HepG2 (cell line): ENCODE results near the gene PARK7. TPM values are rescaled to one million over a fixed set of nuclear protein-coding genes. Genes with fewer than 3 reads are reported as not detected.

ENCODE experiments used
- CCDC6 ChIP-seq: sonication (generic); formaldehyde crosslinking; IDR thresholded peaks from 2 replicates; pipeline ENCODE4 v1.8.1; 2022; ENCODE audit warnings: mild to moderate bottlenecking, missing genetic modification reagents, moderate library complexity
- CEBPB ChIP-seq: IDR thresholded peaks from 2 replicates; pipeline ENCODE4 v1.6.1; 2011; ENCODE audit warnings: low read depth, low read length, improper control_type of control experiment, borderline replicate concordance
- CEBPG ChIP-seq: IDR thresholded peaks from 2 replicates; pipeline ENCODE4 v1.6.1; 2016
- CHD4 ChIP-seq: fragments of 200-600 bp; sonication (generic); IDR thresholded peaks from 2 replicates; pipeline ENCODE4 v1.7.0; 2017; ENCODE audit warnings: mild to moderate bottlenecking, low read length, borderline replicate concordance
- CREM ChIP-seq, 2 experiments: sonication (generic) in 1 of 2; formaldehyde crosslinking in 1 of 2; IDR thresholded peaks; 2 replicates each; pipeline versions ENCODE4 v1.4.0 to v1.6.1; 2016 to 2020; ENCODE audit warnings: antibody characterized with exemption in 1 of 2, mild to moderate bottlenecking in 1 of 2, missing genetic modification reagents in 1 of 2
- DRAP1 ChIP-seq: IDR thresholded peaks from 2 replicates; pipeline ENCODE4 v1.6.1; 2016; ENCODE audit warnings: missing genetic modification reagents, missing compliant biosample characterization
- HMGA1 ChIP-seq: sonication (generic); formaldehyde crosslinking; conservative IDR thresholded peaks from 2 replicates; pipeline ENCODE4 v1.4.0; 2020; ENCODE audit warnings: missing genetic modification reagents
- HNF1B ChIP-seq: sonication (generic); formaldehyde crosslinking; IDR thresholded peaks from 2 replicates; pipeline ENCODE4 v1.5.1; 2020; ENCODE audit warnings: mild to moderate bottlenecking, moderate library complexity, missing genetic modification reagents
- MAFK ChIP-seq, 2 experiments: IDR thresholded peaks in 1 of 2; conservative IDR thresholded peaks in 1 of 2; 2 replicates each; pipeline ENCODE4 v1.6.1; 2011; ENCODE audit warnings: improper control_type of control experiment in 2 of 2, low read length in 2 of 2
- PHF21A ChIP-seq: sonication (generic); formaldehyde crosslinking; IDR thresholded peaks from 2 replicates; pipeline ENCODE4 v1.5.0; 2020; ENCODE audit warnings: mild to moderate bottlenecking, missing genetic modification reagents
- POLR2A ChIP-seq, 2 experiments: IDR thresholded peaks; 2 replicates each; pipeline ENCODE4 v1.6.1; 2011; ENCODE audit warnings: low read depth in 2 of 2, low read length in 2 of 2, mild to moderate bottlenecking in 1 of 2, moderate library complexity in 1 of 2; ENCODE audit not compliant: insufficient read depth in 1 of 2
- POLR2AphosphoS2 ChIP-seq: IDR thresholded peaks from 2 replicates; pipeline ENCODE4 v1.6.1; 2011; ENCODE audit warnings: low read depth, low read length, improper control_type of control experiment
- POLR2G ChIP-seq: fragments of 200-400 bp; formaldehyde crosslinking; IDR thresholded peaks from 2 replicates; pipeline ENCODE4 v1.6.1; 2018; ENCODE audit warnings: mild to moderate bottlenecking, low read depth, low read length, moderate library complexity
- RBM22 ChIP-seq: fragments of 200-400 bp; formaldehyde crosslinking; optimal IDR thresholded peaks from 2 replicates; pipeline ENCODE3; 2017; ENCODE audit warnings: mild to moderate bottlenecking, low read length, moderate library complexity
- SAP130 ChIP-seq: IDR thresholded peaks from 2 replicates; pipeline ENCODE4 v1.6.1; 2016; ENCODE audit warnings: low read depth
- SKIL ChIP-seq: sonication (generic); formaldehyde crosslinking; IDR thresholded peaks from 2 replicates; pipeline ENCODE4 v1.8.0; 2022; ENCODE audit warnings: missing genetic modification reagents, mild to moderate bottlenecking, moderate library complexity, borderline replicate concordance
- SOX6 ChIP-seq, 2 experiments: fragments of 450-650 bp in 1 of 2; sonication (generic) in 1 of 2; formaldehyde crosslinking in 1 of 2; IDR thresholded peaks; 2 replicates each; pipeline versions ENCODE4 v1.4.0 to v1.6.1; 2017 to 2020; ENCODE audit warnings: antibody characterized with exemption in 1 of 2, mild to moderate bottlenecking in 1 of 2, missing genetic modification reagents in 1 of 2
- TCF7 ChIP-seq: sonication (generic); IDR thresholded peaks from 2 replicates; pipeline ENCODE4 v1.6.1; 2016; ENCODE audit warnings: antibody characterized with exemption, low read depth
- ZNF230 ChIP-seq: sonication (generic); formaldehyde crosslinking; IDR thresholded peaks from 2 replicates; pipeline ENCODE4 v1.4.0; 2020; ENCODE audit warnings: mild to moderate bottlenecking, missing genetic modification reagents
- ZNF770 ChIP-seq: sonication (generic); formaldehyde crosslinking; IDR thresholded peaks from 2 replicates; pipeline ENCODE4 v1.5.0; 2020; ENCODE audit warnings: mild to moderate bottlenecking, missing genetic modification reagents
- ZNF878 ChIP-seq: sonication (generic); formaldehyde crosslinking; IDR thresholded peaks from 2 replicates; pipeline ENCODE4 v1.8.1; 2023; ENCODE audit warnings: mild to moderate bottlenecking, missing genetic modification reagents, moderate library complexity
- polyA plus RNA-seq, 8 experiments: library from polyadenylated mRNA; depleted of rRNA in 3 of 8; stranded (reverse) in 7 of 8; unstranded in 1 of 8; fragments of >200 nt; fragmentation: Illumina TruSeq in 4 of 8; extraction: Trizol in 4 of 8; gene quantifications; 2 replicates each; pipeline versions ENCODE4 v1.2.1 to v1.2.3, GENCODE V29; 2011 to 2016; ENCODE audit warnings: low read depth in 4 of 8, missing spikeins in 1 of 8, mixed read lengths in 1 of 8; ENCODE audit not compliant: insufficient read depth in 1 of 8
- total RNA-seq, 5 experiments: library from RNA; depleted of rRNA; stranded (reverse); fragments of >200 nt; fragmentation: Illumina TruSeq; extraction: Trizol; gene quantifications; 2 replicates each; pipeline ENCODE4 v1.2.3, GENCODE V29; 2016; ENCODE audit warnings: low read depth in 1 of 5

Gene PARK7
- total and polyA plus RNA-seq, 2 of the 13 experiments (the other 11 are each of a cell fraction or from before 2014, with no cell fraction given): 212 to 296 TPM

- TF ChIP-seq ZNF770 (CRISPR knock-in tag): no peak
- peak; percentile 31; the same call in 1 of the 2 replicates for TF ChIP-seq PHF21A (CRISPR knock-in tag)
- TF ChIP-seq MAFK (conservative IDR thresholded peaks at IDR 0.05 in 1 of 2, IDR thresholded peaks at IDR 0.05 in 1 of 2; ENCODE audit: low read length in 2 of 2): no peak
- TF ChIP-seq CEBPB: peak; percentile 44
- no peak for TF ChIP-seq HMGA1
- TF ChIP-seq CREM (IDR thresholded peaks at IDR 0.05): peak; percentile 35; the same call in 1 of the 2 replicates
- TF ChIP-seq CREM (CRISPR knock-in tag; IDR thresholded peaks at IDR 0.05): no peak
- peak; percentile 76 for TF ChIP-seq POLR2G
- TF ChIP-seq CEBPG (CRISPR knock-in tag): peak; percentile 39; the same call in 1 of the 2 replicates
- TF ChIP-seq CHD4: peak; percentile 38; the same call in 1 of the 2 replicates
- no peak for TF ChIP-seq ZNF230 (CRISPR knock-in tag)
- peak; percentile 5; the same call in 1 of the 2 replicates for TF ChIP-seq TCF7
- TF ChIP-seq POLR2AphosphoS2: peak; percentile 82; the same call in 1 of the 2 replicates
- no peak for TF ChIP-seq SKIL (CRISPR knock-in tag)
- TF ChIP-seq POLR2A (IDR thresholded peaks at IDR 0.05; ENCODE audit: insufficient read depth in 1 of 2, low read depth in 2 of 2, low read length in 2 of 2): peak in 1 of 2 experiments; percentile 49; a peak in 2 of 4 replicates
- TF ChIP-seq DRAP1 (CRISPR knock-in tag): peak; percentile 23; the same call in 1 of the 2 replicates
- 0 out of 2 replicates have a peak, but pooled peaks have one; percentile 22 for TF ChIP-seq CCDC6 (CRISPR knock-in tag)
- 0 out of 2 replicates have a peak, but pooled peaks have one; percentile 26 for TF ChIP-seq ZNF878 (CRISPR knock-in tag)
- TF ChIP-seq SAP130 (CRISPR knock-in tag): peak; percentile 26; the same call in 1 of the 2 replicates
- no peak for TF ChIP-seq HNF1B (CRISPR knock-in tag)
- TF ChIP-seq RBM22: peak; percentile 90
- no peak for TF ChIP-seq SOX6 (IDR thresholded peaks at IDR 0.05)
- peak; percentile 66; the same call in 1 of the 2 replicates for TF ChIP-seq SOX6 (CRISPR knock-in tag; IDR thresholded peaks at IDR 0.05)
These were observed 56.1 kb downstream of the PARK7 start (continued) for GRCh38 chr1:8017495-8018197.
